ENCODE results near the gene ZNF219. TPM values are rescaled to one million over a fixed set of nuclear protein-coding genes. Genes with fewer than 3 reads are reported as not detected.

Gene ZNF219
- total and polyA plus RNA-seq, 2 of the 13 experiments (the other 11 are each of a cell fraction or from before 2014, with no cell fraction given), result 34.5 to 36.6 TPM

DNA sequence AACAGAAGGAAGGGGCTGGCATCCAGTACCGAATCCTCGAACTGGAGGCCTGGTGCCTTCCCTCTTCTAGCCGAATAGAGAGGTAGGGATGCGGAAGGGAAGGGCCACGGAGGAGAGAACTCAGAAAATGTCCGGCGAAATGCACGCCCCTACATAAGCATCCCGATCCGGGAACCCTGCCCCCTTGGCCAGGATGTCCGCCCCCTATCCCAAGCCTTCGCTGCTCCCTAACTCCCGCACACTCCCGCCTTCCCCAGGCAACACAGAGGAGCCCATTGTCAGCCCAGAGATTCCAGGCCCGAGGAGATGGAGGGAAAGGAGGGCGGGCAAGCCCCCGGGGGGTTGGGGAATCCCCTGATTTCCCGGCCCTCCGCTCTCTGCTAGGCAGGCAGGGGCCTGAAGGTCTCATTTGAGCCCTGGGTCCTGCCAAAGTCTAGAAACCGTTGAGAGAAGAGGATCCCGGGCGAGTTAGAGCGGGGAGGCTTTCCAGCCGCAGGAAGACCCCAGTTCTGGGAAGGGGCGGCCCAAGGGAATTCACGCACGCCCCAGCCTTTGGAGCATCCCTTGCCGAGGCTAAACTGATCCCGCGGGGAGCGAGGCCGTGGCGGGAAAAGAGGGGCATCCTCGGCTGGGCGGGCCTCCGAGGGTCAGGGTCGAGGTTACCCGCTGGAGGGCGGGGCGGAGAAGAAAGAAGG lies 28.9 kb downstream of the ZNF219 start (continued):
- TF ChIP-seq GLMP (CRISPR knock-in tag; IDR thresholded peaks at IDR 0.05; ENCODE audit: borderline replicate concordance), result no peak
- peak; percentile 24 for TF ChIP-seq AGO1 (IDR thresholded peaks at IDR 0.05; ENCODE audit: low read depth, low read length, poor library complexity, severe bottlenecking)
- no peak for TF ChIP-seq TOE1 (CRISPR knock-in tag; IDR thresholded peaks at IDR 0.05)
- TF ChIP-seq ZNF280B (CRISPR knock-in tag; IDR thresholded peaks at IDR 0.05; ENCODE audit: borderline replicate concordance), result peak; percentile 47; the same call in 1 of the 2 replicates
- peak; percentile 69; the same call in 1 of the 2 replicates for TF ChIP-seq RNF2 (conservative IDR thresholded peaks at IDR 0.05; ENCODE audit: low read depth)
- TF ChIP-seq ZNF850 (CRISPR knock-in tag; conservative IDR thresholded peaks at IDR 0.05), result no peak; the same call in 1 of the 2 replicates
- no peak for TF ChIP-seq ZSCAN9 (CRISPR knock-in tag; IDR thresholded peaks at IDR 0.05; ENCODE audit: borderline replicate concordance)
- TF ChIP-seq, protein P1, sequence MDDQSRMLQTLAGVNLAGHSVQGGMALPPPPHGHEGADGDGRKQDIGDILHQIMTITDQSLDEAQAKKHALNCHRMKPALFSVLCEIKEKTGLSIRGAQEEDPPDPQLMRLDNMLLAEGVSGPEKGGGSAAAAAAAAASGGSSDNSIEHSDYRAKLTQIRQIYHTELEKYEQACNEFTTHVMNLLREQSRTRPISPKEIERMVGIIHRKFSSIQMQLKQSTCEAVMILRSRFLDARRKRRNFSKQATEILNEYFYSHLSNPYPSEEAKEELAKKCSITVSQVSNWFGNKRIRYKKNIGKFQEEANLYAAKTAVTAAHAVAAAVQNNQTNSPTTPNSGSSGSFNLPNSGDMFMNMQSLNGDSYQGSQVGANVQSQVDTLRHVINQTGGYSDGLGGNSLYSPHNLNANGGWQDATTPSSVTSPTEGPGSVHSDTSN (CRISPR knock-in tag; IDR thresholded peaks at IDR 0.05; ENCODE audit: borderline replicate concordance), result no peak
- TF ChIP-seq YY1 (IDR thresholded peaks at IDR 0.05; ENCODE audit: insufficient read depth, insufficient replicate concordance, low read depth, low read length), result peak; percentile 58
- TF ChIP-seq RFXAP (CRISPR knock-in tag; IDR thresholded peaks at IDR 0.05; ENCODE audit: borderline replicate concordance), result no peak
- TF ChIP-seq ZNF460 (CRISPR knock-in tag; IDR thresholded peaks at IDR 0.05; ENCODE audit: borderline replicate concordance), result peak; percentile 41; the same call in 1 of the 2 replicates
- TF ChIP-seq NR2C2 (CRISPR knock-in tag; IDR thresholded peaks at IDR 0.05; ENCODE audit: borderline replicate concordance), result peak; percentile 89
- TF ChIP-seq, protein P2, sequence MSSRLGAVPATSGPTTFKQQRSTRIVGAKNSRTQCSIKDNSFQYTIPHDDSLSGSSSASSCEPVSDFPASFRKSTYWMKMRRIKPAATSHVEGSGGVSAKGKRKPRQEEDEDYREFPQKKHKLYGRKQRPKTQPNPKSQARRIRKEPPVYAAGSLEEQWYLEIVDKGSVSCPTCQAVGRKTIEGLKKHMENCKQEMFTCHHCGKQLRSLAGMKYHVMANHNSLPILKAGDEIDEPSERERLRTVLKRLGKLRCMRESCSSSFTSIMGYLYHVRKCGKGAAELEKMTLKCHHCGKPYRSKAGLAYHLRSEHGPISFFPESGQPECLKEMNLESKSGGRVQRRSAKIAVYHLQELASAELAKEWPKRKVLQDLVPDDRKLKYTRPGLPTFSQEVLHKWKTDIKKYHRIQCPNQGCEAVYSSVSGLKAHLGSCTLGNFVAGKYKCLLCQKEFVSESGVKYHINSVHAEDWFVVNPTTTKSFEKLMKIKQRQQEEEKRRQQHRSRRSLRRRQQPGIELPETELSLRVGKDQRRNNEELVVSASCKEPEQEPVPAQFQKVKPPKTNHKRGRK (CRISPR knock-in tag; IDR thresholded peaks at IDR 0.05), result no peak
- peak; percentile 41; the same call in 1 of the 2 replicates for TF ChIP-seq ZNF331 (CRISPR knock-in tag; IDR thresholded peaks at IDR 0.05)
- TF ChIP-seq CREB3 (CRISPR knock-in tag; IDR thresholded peaks at IDR 0.05), result no peak
- TF ChIP-seq NKX3-1 (CRISPR knock-in tag; IDR thresholded peaks at IDR 0.05), result no peak
- TF ChIP-seq ZNF605 (CRISPR knock-in tag; IDR thresholded peaks at IDR 0.05), result peak; percentile 92; the same call in 1 of the 2 replicates
- TF ChIP-seq SNAPC2 (CRISPR knock-in tag; IDR thresholded peaks at IDR 0.05), result 0 out of 2 replicates have a peak, but pooled peaks have one; percentile 71
- TF ChIP-seq ZNF839 (CRISPR knock-in tag; IDR thresholded peaks at IDR 0.05; ENCODE audit: borderline replicate concordance), result no peak
- peak; percentile 75; the same call in 1 of the 2 replicates for TF ChIP-seq ZNF879 (CRISPR knock-in tag; IDR thresholded peaks at IDR 0.05)

Data from HepG2 (cell line).